H54 (cell line): ENCODE measurements around the gene PIK3R3.

Experiments used
- DNase-seq: peaks from one replicate; pipeline ENCODE4 v3.0.0; 2011; ENCODE audit warnings: low spot score, mixed read lengths; ENCODE audit not compliant: insufficient read length
- FAIRE-seq: peaks from 3 replicates; lab custom pipeline; 2011; peaks lifted over from hg19 to GRCh38; lab: Jason Lieb, UNC
- POLR2A ChIP-seq: IDR thresholded peaks from 2 replicates; pipeline ENCODE4 v1.6.1; 2011; ENCODE audit warnings: low read depth, mild to moderate bottlenecking, low read length

PIK3R3 gene

GRCh38 chr1:46169811-46170454, 37.5 kb upstream of the PIK3R3 start:
- DNase-seq = no peak
- no peak for TF ChIP-seq POLR2A
- FAIRE-seq = no peak

DNA sequence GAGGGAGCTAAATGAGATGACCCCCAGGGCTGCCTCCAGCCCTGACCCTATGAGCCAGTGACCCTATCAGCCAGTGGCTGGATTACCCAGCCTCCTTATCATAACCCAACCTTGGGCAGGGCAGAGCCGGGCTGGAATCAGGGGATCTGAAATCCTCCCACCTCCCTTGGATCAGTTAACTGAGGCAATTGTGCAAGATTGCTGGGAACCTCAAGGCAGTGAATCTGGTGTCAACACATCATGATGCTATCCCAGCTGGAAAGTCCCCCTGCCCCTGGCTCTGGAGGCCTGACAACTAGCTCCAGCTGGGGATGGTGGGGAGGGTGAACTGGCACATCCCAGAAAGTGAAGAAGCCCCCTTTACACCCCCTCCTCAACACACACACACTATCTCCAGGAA, 36.0 kb upstream of the PIK3R3 start:
- DNase-seq (no peak), FAIRE-seq (no peak)

GRCh38 chr1:46166521-46167462, 34.4 kb upstream of the PIK3R3 start:
- no peak for TF ChIP-seq POLR2A
- DNase-seq (no peak), FAIRE-seq (no peak)

More for the DNA sequence above, 36.0 kb upstream of the PIK3R3 start:
- no peak for TF ChIP-seq POLR2A

DNA sequence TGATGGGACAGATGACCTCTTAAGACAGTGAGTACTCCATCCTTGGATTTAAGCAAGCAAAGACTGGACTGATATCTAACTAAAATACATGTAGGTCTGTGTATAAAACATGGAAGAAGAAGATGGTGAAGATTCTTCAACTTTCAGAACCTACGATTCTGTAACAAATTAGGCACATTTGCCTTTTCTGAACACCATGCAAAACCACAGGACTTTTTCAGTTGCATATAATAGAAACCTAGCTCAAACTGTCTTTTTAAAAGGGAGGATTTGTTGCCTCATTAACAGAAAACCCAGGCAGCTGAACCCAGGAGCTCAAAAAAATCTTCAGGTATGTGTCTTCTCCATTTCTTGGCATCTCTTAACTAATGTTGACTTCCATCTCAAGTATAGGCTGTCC, 27.8 kb upstream of the PIK3R3 start:
- no peak for TF ChIP-seq POLR2A
- FAIRE-seq (no peak), DNase-seq (no peak)

DNA sequence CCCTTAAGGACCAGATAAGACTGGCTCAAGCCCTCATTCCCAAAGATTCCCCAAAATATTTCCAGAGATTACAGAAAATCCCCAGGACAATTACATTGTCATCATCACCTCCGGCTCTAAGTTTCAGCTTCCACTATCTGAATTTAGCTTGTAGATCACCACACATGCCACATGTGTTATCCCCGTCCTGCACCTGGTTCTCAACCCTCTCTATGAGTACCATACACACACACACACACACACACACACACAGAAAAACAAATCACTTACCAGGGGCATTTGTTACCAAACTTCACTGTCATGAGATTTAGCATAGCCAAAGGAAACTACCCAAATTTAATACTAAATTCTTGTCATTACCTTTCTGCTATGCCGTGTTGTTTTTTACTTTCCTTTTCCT, 27.1 kb upstream of the PIK3R3 start:
- DNase-seq (no peak), FAIRE-seq (no peak)
- TF ChIP-seq POLR2A = no peak

GRCh38 chr1:46158312-46159281, 26.2 kb upstream of the PIK3R3 start:
- FAIRE-seq = no peak
- no peak for TF ChIP-seq POLR2A
- no peak for DNase-seq

- TF ChIP-seq POLR2A = no peak
- no peak for FAIRE-seq
- no peak for DNase-seq
These were observed 25.5 kb upstream of the PIK3R3 start for GRCh38 chr1:46157916-46158311.

- FAIRE-seq = no peak
- DNase-seq = no peak
- no peak for TF ChIP-seq POLR2A
These were observed 21.3 kb upstream of the PIK3R3 start for GRCh38 chr1:46153732-46154131.

DNA sequence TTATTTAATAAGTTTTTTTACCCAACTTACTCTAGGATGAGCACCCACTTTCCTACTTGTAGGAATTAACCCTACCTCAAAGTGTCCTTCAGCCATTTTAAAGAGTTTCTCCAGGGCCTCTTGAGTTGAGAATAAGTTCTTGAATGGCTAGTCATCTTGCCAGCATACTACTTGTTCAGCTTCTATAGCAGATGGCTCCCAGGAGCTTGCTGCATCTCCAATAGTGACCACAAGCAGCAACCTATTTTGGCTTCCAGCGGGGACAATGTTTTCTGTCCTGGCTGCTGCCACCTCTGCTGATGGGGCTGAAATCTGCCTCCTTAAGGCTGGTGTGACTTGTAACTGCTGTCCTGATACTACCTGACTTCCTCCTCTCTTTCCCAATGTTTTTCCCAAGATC, 20.8 kb upstream of the PIK3R3 start:
- no peak for TF ChIP-seq POLR2A
- FAIRE-seq (no peak), DNase-seq (no peak)

DNA sequence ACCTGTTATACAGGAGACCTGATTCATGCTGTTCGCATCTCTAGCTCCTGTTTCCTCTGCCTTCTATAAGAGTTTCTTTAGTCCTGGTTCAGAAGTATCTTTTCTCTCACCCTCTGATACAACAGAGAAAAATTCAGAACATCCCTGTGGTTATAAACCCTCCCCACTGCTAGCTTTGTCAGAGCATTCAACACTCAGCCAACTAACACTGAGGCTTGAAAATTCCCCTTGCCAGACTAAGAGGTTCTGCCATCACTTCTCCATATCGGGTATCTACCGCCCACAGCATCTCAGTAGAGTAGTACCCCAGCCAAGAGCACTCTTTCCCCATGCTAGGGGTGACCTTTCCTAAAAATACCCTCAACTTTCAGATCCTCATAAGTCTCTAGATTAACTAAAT, 19.6 kb upstream of the PIK3R3 start:
- FAIRE-seq (no peak), DNase-seq (no peak)
- TF ChIP-seq POLR2A = no peak

DNA sequence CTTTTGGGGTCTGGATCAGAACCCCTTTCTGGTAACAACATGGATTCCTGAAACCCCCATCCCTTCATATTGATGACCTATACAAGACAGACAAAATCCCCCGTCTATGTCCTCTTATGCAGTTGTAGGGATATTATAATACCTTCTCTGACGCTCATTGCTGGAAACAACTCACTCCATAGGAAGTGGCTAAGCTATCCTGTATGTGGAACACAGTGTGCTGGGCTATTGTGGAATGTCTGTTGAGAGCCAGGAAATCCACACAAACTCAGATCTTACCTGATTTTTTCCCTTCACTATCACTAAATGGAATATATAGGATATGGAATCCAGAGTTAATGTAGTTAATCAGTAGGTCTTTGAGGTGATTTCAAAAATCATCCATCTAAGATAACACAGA, 17.7 kb upstream of the PIK3R3 start:
- no peak for TF ChIP-seq POLR2A
- FAIRE-seq = no peak
- DNase-seq = no peak

DNA sequence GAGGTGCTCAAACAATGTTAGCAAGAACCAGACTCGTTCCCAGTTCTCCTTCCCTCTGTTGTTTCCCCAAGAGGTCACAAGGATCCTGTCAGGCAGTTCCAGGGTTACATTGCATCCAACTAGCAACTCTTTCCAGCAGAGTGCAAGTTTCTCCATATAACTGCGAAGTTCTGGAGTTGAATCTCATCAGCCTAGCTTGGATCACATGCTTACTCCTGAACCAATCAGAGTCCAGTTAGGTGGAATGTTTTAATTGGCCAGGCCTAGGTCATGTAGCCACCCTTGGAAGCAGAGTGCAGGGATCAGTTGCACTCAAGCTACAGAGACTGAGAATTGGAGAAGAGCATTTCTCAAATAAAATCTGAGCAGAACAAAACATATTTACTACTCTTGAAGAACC, 15.9 kb upstream of the PIK3R3 start:
- DNase-seq = no peak
- no peak for FAIRE-seq
- TF ChIP-seq POLR2A = no peak

GRCh38 chr1:46137916-46138315, 5.5 kb upstream of the PIK3R3 start:
- FAIRE-seq = no peak
- no peak for TF ChIP-seq POLR2A
- DNase-seq = no peak
